Measurements from ENCODE around the gene RAB11B. TPM values are rescaled to one million over a fixed set of nuclear protein-coding genes. Genes with fewer than 3 reads are reported as not detected.
A peak's percentile ranks its signal among the peaks of the same experiment; 100 is the strongest.
"Not testable (repeated sequence)": the region's sequence is repeated elsewhere in the genome, so short reads cannot be mapped to it uniquely, and the experiment has no call there.

RAB11B gene
- total RNA-seq, 1 experiment from 2014 or later: 67.2 TPM

DNA sequence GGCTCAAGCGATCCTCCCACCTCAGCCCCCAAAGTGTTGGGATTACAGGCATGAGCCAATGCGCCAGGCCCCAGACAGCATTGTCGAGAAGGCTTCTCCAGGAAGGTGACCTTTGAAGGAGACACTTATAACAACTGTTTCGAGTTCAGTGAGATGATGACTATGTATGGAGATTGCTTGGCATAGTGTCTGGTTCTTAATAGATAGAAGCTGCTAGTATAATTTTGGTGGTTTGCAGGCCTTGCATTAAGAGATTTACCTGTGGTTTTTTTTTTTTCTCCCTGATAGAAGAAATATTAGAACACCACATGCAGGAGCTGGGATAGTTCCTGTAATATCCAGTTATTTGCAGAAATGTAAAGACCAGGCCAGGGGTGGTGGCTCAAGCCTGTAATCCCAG lies 26.6 kb downstream of the RAB11B start:
- Mint-ChIP-seq H3K4me3 (ENCODE audit: unreplicated experiment) (no peak overlapping the region), H3K9me3 (ENCODE audit: unreplicated experiment) (no peaks in the 10 kb centered on the region), H3K4me1 (ENCODE audit: insufficient read depth, unreplicated experiment) (no peaks in the 10 kb centered on the region), H3K27ac (ENCODE audit: low read depth, unreplicated experiment) (no peak overlapping the region), H3K36me3 (ENCODE audit: insufficient read depth, unreplicated experiment) (no peaks in the 10 kb centered on the region), H3K27me3 (ENCODE audit: insufficient read depth, unreplicated experiment) (no peaks in the 10 kb centered on the region)
- no peak for DNase-seq (ENCODE audit: unreplicated experiment)
- TF ChIP-seq, protein P1, sequence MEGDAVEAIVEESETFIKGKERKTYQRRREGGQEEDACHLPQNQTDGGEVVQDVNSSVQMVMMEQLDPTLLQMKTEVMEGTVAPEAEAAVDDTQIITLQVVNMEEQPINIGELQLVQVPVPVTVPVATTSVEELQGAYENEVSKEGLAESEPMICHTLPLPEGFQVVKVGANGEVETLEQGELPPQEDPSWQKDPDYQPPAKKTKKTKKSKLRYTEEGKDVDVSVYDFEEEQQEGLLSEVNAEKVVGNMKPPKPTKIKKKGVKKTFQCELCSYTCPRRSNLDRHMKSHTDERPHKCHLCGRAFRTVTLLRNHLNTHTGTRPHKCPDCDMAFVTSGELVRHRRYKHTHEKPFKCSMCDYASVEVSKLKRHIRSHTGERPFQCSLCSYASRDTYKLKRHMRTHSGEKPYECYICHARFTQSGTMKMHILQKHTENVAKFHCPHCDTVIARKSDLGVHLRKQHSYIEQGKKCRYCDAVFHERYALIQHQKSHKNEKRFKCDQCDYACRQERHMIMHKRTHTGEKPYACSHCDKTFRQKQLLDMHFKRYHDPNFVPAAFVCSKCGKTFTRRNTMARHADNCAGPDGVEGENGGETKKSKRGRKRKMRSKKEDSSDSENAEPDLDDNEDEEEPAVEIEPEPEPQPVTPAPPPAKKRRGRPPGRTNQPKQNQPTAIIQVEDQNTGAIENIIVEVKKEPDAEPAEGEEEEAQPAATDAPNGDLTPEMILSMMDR (IDR thresholded peaks at IDR 0.05; ENCODE audit: unreplicated experiment): no peak
- ChIA-PET POLR2A (no interaction called here), CTCF (no interaction called here)
- BruUV-seq (replicated peaks): no TSS peak
- intact Hi-C loops (cut with micrococcal nuclease): no loop called here

DNA sequence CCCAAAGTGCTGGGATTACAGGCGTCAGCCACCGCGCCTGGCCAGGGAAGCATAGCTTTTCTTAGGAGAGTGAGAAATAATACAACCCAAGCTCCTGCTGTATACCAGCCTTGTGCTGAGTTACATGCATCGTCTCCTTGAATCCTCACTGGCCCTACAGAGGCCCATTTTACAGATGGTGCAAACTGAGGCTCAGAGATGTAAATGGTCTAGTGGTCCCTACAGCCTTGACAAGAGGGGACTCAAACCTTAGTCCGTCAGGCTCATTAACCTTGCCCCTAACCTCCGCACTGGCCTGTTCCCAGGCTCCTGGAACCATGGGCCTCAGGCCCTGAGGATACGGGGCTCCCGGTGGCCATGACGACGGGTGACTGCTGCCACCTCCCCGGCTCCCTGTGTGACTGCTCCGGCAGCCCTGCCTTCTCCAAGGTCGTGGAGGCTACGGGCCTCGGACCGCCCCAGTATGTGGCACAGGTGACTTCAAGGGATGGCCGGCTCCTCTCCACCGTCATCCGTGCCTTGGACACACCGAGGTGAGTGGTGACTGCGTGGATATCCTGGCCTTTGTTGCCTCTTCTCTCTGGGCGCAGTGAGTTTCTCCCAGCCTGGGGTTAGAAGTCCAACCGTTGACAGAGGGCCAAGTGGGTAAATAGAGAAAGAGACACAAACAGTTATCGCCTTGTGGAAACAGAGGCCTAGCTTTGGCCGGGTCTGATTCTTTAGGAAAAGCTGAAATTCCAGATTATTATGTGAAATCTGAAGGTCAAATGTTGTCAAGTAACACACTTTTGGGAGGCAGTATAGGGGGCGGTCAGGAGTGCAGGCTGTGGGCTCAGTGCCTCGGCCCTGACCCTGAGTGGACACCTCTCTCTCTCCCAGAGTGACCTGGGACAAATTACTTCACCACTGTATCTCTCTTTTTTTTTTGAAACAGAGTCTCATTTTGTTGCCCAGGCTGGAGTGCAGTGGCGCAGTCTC lies 31.6 kb downstream of the RAB11B start:
- Mint-ChIP-seq H3K9me3 (ENCODE audit: unreplicated experiment) (no peaks in the 10 kb centered on the region), H3K27ac (ENCODE audit: low read depth, unreplicated experiment) (no peak overlapping the region), H3K36me3 (ENCODE audit: insufficient read depth, unreplicated experiment) (no peaks in the 10 kb centered on the region), H3K4me1 (ENCODE audit: insufficient read depth, unreplicated experiment) (no peaks in the 10 kb centered on the region), H3K4me3 (ENCODE audit: unreplicated experiment) (no peak overlapping the region), H3K27me3 (ENCODE audit: insufficient read depth, unreplicated experiment) (no peaks in the 10 kb centered on the region)
- intact Hi-C loops (cut with micrococcal nuclease): no loop called here
- ChIA-PET CTCF (interaction anchor here (0.6 to 2.5 kb wide), 4 partner anchors 8 to 67 kb away, joined by 3 to 15 read pairs (median 4); partner anchors contain the start of gene MARCHF2), POLR2A (interaction anchor here (0.6 to 3.3 kb wide), 2 partner anchors 24 kb away, joined by 6 to 42 read pairs; partner anchors contain the start of gene HNRNPM)
- DNase-seq (ENCODE audit: unreplicated experiment): no peak
- TF ChIP-seq, protein P1 (IDR thresholded peaks at IDR 0.05; ENCODE audit: unreplicated experiment): no peak
- no TSS peak for BruUV-seq (replicated peaks)

DNA sequence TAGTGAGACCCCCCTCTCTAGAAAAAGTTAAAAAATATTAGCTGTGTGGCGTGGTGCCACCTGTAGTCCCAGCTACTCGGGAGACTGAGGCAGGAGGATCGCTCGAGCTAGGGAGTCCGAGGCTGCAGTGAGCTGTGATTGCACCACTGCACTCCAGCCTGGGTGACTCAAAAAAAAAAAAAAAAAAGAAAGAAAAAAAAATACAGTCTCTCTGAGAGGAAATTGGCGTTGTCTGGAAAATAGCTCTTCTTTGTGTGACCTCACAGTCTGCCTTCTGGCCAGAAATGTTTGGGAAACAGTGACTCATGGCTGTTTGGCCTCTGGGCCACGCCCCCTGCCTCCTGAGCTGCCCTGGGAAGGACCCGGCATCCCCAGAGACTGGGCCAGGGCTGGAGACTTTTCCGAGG lies 33.7 kb downstream of the RAB11B start:
- intact Hi-C loops (cut with micrococcal nuclease): loop anchor here (1.0 kb wide), 1 partner anchor 20 kb away; the partner anchor contains the start of gene HNRNPM
- TF ChIP-seq, protein P1 (IDR thresholded peaks at IDR 0.05; ENCODE audit: unreplicated experiment): no peak
- Mint-ChIP-seq H3K27ac (ENCODE audit: low read depth, unreplicated experiment) (peak overlapping the region; percentile 57), H3K4me1 (ENCODE audit: insufficient read depth, unreplicated experiment) (no peaks in the 10 kb centered on the region), H3K27me3 (ENCODE audit: insufficient read depth, unreplicated experiment) (no peaks in the 10 kb centered on the region), H3K36me3 (ENCODE audit: insufficient read depth, unreplicated experiment) (no peaks in the 10 kb centered on the region), H3K9me3 (ENCODE audit: unreplicated experiment) (no peaks in the 10 kb centered on the region), H3K4me3 (ENCODE audit: unreplicated experiment) (no peak overlapping the region)
- ChIA-PET POLR2A (interaction anchor here (0.6 to 3.3 kb wide), 8 partner anchors 9 to 1695 kb away, joined by 3 to 42 read pairs (median 4); partner anchors contain the start of genes HNRNPM, MARCHF2, NDUFA7 and RAB11B), CTCF (interaction anchor here (0.5 to 2.8 kb wide), 7 partner anchors 10 to 1664 kb away, joined by 3 to 15 read pairs (median 4); partner anchors contain the start of gene MARCHF2)
- no TSS peak for BruUV-seq (replicated peaks)
- peak; percentile 99 for DNase-seq (ENCODE audit: unreplicated experiment)

DNA sequence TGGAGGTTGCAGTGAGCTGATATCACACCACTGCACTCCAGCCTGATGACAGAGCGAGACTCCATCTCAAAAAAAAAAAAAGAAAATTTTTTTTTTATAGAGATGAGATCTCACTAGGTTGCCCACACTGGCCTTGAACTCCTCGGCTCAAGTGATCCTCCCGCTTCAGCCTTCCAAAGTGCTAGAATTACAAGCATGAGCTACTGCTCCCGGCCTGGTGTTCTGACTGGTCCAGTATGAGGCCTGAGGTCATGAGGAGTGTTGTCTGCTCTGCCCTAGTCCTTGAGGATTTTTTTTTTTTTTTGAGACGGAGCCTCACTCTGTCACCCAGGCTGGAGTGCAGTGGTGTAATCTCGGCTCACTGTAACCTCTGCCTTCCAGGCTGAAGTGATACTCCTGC lies 35.2 kb downstream of the RAB11B start:
- H3K36me3 Mint-ChIP-seq (ENCODE audit: insufficient read depth, unreplicated experiment); H3K4me3 Mint-ChIP-seq (ENCODE audit: unreplicated experiment); H3K9me3 Mint-ChIP-seq (ENCODE audit: unreplicated experiment); H3K27ac Mint-ChIP-seq (ENCODE audit: low read depth, unreplicated experiment); H3K4me1 Mint-ChIP-seq (ENCODE audit: insufficient read depth, unreplicated experiment); intact Hi-C loops (cut with micrococcal nuclease); BruUV-seq (replicated peaks); DNase-seq (ENCODE audit: unreplicated experiment); H3K27me3 Mint-ChIP-seq (ENCODE audit: insufficient read depth, unreplicated experiment): not testable (repeated sequence)
- CTCF ChIA-PET: interaction anchor here (0.6 to 2.8 kb wide), 4 partner anchors 8 to 88 kb away, joined by 3 to 10 read pairs (median 4); partner anchors contain the start of gene ZNF414
- POLR2A ChIA-PET: interaction anchor here (0.6 to 3.3 kb wide), 4 partner anchors 20 to 200 kb away, joined by 3 to 42 read pairs (median 3); partner anchors contain the start of gene HNRNPM

All from MCF 10A (cell line).